Left lung (tissue), 14 donors: ENCODE results near the gene CKM. TPM values are rescaled to one million over a fixed set of nuclear protein-coding genes. Genes with fewer than 3 reads are reported as not detected.

Experiments used
- ATAC-seq: fragments of 200-7000 bp; cut with Tn5 transposase; one replicate; pipeline ENCODE4 v1.9.1; 2020; ENCODE audit warnings: moderate library complexity
- DNase-seq, 4 donors: peaks; one replicate each; pipeline ENCODE4 v3.0.0-alpha.2; 2013 to 2020
- H3K27ac ChIP-seq, 2 donors: fragments of 200-600 bp; sonication (generic) in 1 of 2; one replicate each; pipeline versions ENCODE4 v1.5.0 to v1.8.0; 2020 to 2021
- H3K27me3 ChIP-seq, 2 donors: fragments of 200-600 bp; sonication (generic) in 1 of 2; one replicate each; pipeline versions ENCODE4 v1.5.0 to v1.8.0; 2020 to 2021
- H3K36me3 ChIP-seq, 2 donors: fragments of 200-600 bp; sonication (generic) in 1 of 2; one replicate each; pipeline versions ENCODE4 v1.5.0 to v1.8.0; 2020 to 2021
- H3K4me1 ChIP-seq, 2 donors: fragments of 200-600 bp; one replicate each; pipeline ENCODE4 v1.8.0; 2021
- H3K4me3 ChIP-seq, 2 donors: fragments of 200-600 bp; sonication (generic) in 1 of 2; one replicate each; pipeline versions ENCODE4 v1.5.0 to v1.8.0; 2020 to 2021; ENCODE audit warnings: mild to moderate bottlenecking in 1 of 2
- H3K9me3 ChIP-seq, 2 donors: fragments of 200-600 bp; sonication (generic) in 1 of 2; one replicate each; pipeline versions ENCODE4 v1.5.0 to v1.8.0; 2020 to 2021
- intact Hi-C, 2 donors: fragments of 100-400 bp; cut with DNase I; formaldehyde crosslinking; loops; one replicate each; pipeline versions ENCODE4 v1.11.2 to v1.14.2; 2022
- long read RNA-seq, 12 donors: library from polyadenylated mRNA in 2 of 12; unstranded in 2 of 12; transcript quantifications; one replicate each; pipeline ENCODE4 v2.0.0 and lab custom pipeline, GENCODE V29; 2019 to 2026
- polyA plus RNA-seq, 6 donors: library from polyadenylated mRNA; unstranded; fragments of 120-200 nt; gene quantifications; one replicate each; pipeline ENCODE4 v1.2.1, GENCODE V29; 2013; ENCODE audit not compliant: insufficient read length in 6 of 6
- total RNA-seq, 2 donors: library from RNA; stranded (reverse); fragmentation: NEBNext Ultra II Directional; extraction: Animal tissue kit (Norgen Biotek cat#: 25700); gene quantifications; one replicate each; pipeline ENCODE4 v1.2.1, GENCODE V29; 2021
- TF ChIP-seq, protein P1 (sequence below), 2 donors: fragments of 200-600 bp; sonication (generic) in 1 of 2; IDR thresholded peaks; one replicate each; pipeline versions ENCODE4 v1.5.0 to v1.8.0; 2021; ENCODE audit warnings: antibody characterized with exemption in 2 of 2
- donor health status: DM: no; HTN: yes; CAD: no.
- donor health status: DM: no; HTN: no; CAD: no.

CKM gene
- total RNA-seq (1 to 10 TPM; 1.2 to 1.7 TPM), polyA plus RNA-seq (under 1 TPM; 0.20 to 0.46 (median 0.29) TPM)
- long read RNA-seq, donor 1, result 0 reads
- long read RNA-seq, donor 2, result 0 reads
- long read RNA-seq, donor 3, result 0 reads
- long read RNA-seq, donor 4, partial matches to known transcripts, result 1 of 2 reads
- long read RNA-seq, donor 4, other reads (novel, unspliced or antisense), result 1 of 2 reads
- long read RNA-seq, donor 5, result 0 reads
- long read RNA-seq, donor 6, transcript CKM-201 (8 exons, 1,657 nt), result major isoform, 6 of 6 reads
- long read RNA-seq, donor 6, partial matches to known transcripts, result 0 of 6 reads
- long read RNA-seq, donor 6, other reads (novel, unspliced or antisense), result 0 of 6 reads
- long read RNA-seq, donor 7, result 0 reads
- long read RNA-seq, donor 8, transcript CKM-201 (8 exons, 1,657 nt), result major isoform, 7 of 7 reads
- long read RNA-seq, donor 8, partial matches to known transcripts, result 0 of 7 reads
- long read RNA-seq, donor 8, other reads (novel, unspliced or antisense), result 0 of 7 reads
- long read RNA-seq, donor 9, transcript CKM-201 (8 exons, 1,657 nt), result major isoform, 8 of 8 reads
- long read RNA-seq, donor 9, partial matches to known transcripts, result 0 of 8 reads
- long read RNA-seq, donor 9, other reads (novel, unspliced or antisense), result 0 of 8 reads
- long read RNA-seq, donor 10, result 0 reads
- long read RNA-seq, donor 11, result 0 reads
- long read RNA-seq, donor 12, result 0 reads

- no peak within 1 kb of the TSS for H3K4me3 ChIP-seq
- H3K9me3 ChIP-seq, result no peaks in the 10 kb centered on the region
- intact Hi-C loops, result no loop called here
- peaks cover 14 to 71% of the 10 kb centered on the region in 2 donors for H3K27me3 ChIP-seq
- peaks cover 0 to 4% of the 10 kb centered on the region in 2 donors for H3K4me1 ChIP-seq
- ATAC-seq (no peak), DNase-seq (no peak)
- TF ChIP-seq, protein P1, sequence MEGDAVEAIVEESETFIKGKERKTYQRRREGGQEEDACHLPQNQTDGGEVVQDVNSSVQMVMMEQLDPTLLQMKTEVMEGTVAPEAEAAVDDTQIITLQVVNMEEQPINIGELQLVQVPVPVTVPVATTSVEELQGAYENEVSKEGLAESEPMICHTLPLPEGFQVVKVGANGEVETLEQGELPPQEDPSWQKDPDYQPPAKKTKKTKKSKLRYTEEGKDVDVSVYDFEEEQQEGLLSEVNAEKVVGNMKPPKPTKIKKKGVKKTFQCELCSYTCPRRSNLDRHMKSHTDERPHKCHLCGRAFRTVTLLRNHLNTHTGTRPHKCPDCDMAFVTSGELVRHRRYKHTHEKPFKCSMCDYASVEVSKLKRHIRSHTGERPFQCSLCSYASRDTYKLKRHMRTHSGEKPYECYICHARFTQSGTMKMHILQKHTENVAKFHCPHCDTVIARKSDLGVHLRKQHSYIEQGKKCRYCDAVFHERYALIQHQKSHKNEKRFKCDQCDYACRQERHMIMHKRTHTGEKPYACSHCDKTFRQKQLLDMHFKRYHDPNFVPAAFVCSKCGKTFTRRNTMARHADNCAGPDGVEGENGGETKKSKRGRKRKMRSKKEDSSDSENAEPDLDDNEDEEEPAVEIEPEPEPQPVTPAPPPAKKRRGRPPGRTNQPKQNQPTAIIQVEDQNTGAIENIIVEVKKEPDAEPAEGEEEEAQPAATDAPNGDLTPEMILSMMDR (IDR thresholded peaks at IDR 0.05), result no peak
- no peak within 1 kb of the TSS for H3K27ac ChIP-seq
- H3K36me3 ChIP-seq, result no peaks in the 10 kb centered on the region
Observed at GRCh38 chr19:45322744-45323281, at the start of gene CKM. CKM (minus strand) TSS chr19:45322875; CDS start chr19:45319713, 3,162 bp downstream.

- TF ChIP-seq, protein P1 (IDR thresholded peaks at IDR 0.05), result no peak
- no peaks in the 10 kb centered on the region for H3K9me3 ChIP-seq
- DNase-seq, result peak; percentile 97 to 99 (median 99)
- peaks cover 0 to 17% of the 10 kb centered on the region in 2 donors for H3K4me1 ChIP-seq
- ATAC-seq, result peak; percentile 99
- peak within 1 kb of the TSS; percentile 76 to 86 for H3K27ac ChIP-seq
- no peaks in the 10 kb centered on the region for H3K27me3 ChIP-seq
- H3K36me3 ChIP-seq, result peaks cover 0 to 7% of the 10 kb centered on the region in 2 donors
- intact Hi-C loops, result no loop called here
- peak within 1 kb of the TSS; percentile 78 to 87 for H3K4me3 ChIP-seq
Observed at GRCh38 chr19:45370410-45371204, 47.9 kb upstream of the CKM start, which contains the start of gene ERCC2. ERCC2 (minus strand) TSS chr19:45370573; CDS start chr19:45370540, 33 bp downstream.

GRCh38 chr19:45368737-45369340 is 46.2 kb upstream of the CKM start:
- no peak for DNase-seq
- intact Hi-C loops, result no loop called here
- no peak for ATAC-seq
- Histone ChIP-seq H3K9me3 (no peaks in the 10 kb centered on the region), H3K4me1 (peaks cover 0 to 17% of the 10 kb centered on the region in 2 donors), H3K27ac (no peak overlapping the region), H3K36me3 (peaks cover 0 to 21% of the 10 kb centered on the region in 2 donors), H3K4me3 (no peak overlapping the region), H3K27me3 (no peaks in the 10 kb centered on the region)
- TF ChIP-seq, protein P1 (IDR thresholded peaks at IDR 0.05), result no peak

DNA sequence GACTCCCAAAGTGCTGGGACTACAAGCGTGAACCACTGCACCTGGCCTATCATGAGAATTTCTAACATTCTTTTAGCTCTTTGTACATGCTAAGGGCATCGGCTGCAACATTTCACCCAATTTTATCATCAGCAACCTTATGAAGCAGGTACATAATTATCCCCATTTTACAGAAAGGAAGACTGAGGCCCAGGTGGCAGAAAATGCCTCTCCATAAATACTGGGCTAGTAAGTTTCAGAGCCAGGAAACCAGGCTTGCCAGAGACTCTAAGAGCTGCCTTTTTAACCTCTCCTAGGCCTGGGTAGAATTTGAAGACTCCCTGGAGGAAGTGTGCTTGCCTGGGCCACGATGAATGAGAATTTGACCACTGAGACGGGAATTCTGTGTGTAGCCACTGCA is 45.5 kb upstream of the CKM start:
- Histone ChIP-seq H3K36me3 (peaks cover 0 to 28% of the 10 kb centered on the region in 2 donors), H3K4me3 (no peak overlapping the region), H3K27me3 (no peaks in the 10 kb centered on the region), H3K27ac (no peak overlapping the region), H3K4me1 (peaks cover 0 to 17% of the 10 kb centered on the region in 2 donors), H3K9me3 (no peaks in the 10 kb centered on the region)
- ATAC-seq (no peak), DNase-seq (no peak)
- intact Hi-C loops, result no loop called here
- TF ChIP-seq, protein P1 (IDR thresholded peaks at IDR 0.05), result no peak
